ENCODE measurements around the gene PLPP6. TPM values are rescaled to one million over a fixed set of nuclear protein-coding genes. Genes with fewer than 3 reads are reported as not detected.

The PLPP6 gene
- total and polyA plus RNA-seq, 2 of the 13 experiments (the other 11 are each of a cell fraction or from before 2014, with no cell fraction given), result 12.1 to 15.5 TPM

GRCh38 chr9:4679268-4680172, 17.4 kb downstream of the PLPP6 start, which contains the start of gene CDC37L1 (continued):
- TF ChIP-seq CREBL2 (CRISPR knock-in tag; IDR thresholded peaks at IDR 0.05; ENCODE audit: borderline replicate concordance) (peak; percentile 42; the same call in 1 of the 2 replicates), TP53 (CRISPR knock-in tag; conservative IDR thresholded peaks at IDR 0.05) (peak; percentile 80), FOXP4 (CRISPR knock-in tag; IDR thresholded peaks at IDR 0.05) (peak; percentile 71), KDM2A (CRISPR knock-in tag; IDR thresholded peaks at IDR 0.05; ENCODE audit: borderline replicate concordance, low read depth) (peak; percentile 98), ZFP37 (CRISPR knock-in tag; IDR thresholded peaks at IDR 0.05; ENCODE audit: borderline replicate concordance) (0 out of 2 replicates have a peak, but pooled peaks have one; percentile 19), ZNF329 (CRISPR knock-in tag; IDR thresholded peaks at IDR 0.05; ENCODE audit: low read depth) (0 out of 2 replicates have a peak, but pooled peaks have one; percentile 55), ZBTB7B (CRISPR knock-in tag; IDR thresholded peaks at IDR 0.05) (peak; percentile 94), ZNF558 (CRISPR knock-in tag; IDR thresholded peaks at IDR 0.05; ENCODE audit: borderline replicate concordance) (peak; percentile 93; the same call in 1 of the 2 replicates), ARID4A (CRISPR knock-in tag; IDR thresholded peaks at IDR 0.05; ENCODE audit: borderline replicate concordance) (peak; percentile 89), ZNF431 (CRISPR knock-in tag; IDR thresholded peaks at IDR 0.05; ENCODE audit: borderline replicate concordance, low read depth) (peak; percentile 41; the same call in 1 of the 2 replicates), REXO4 (CRISPR knock-in tag; IDR thresholded peaks at IDR 0.05; ENCODE audit: borderline replicate concordance) (peak; percentile 13; the same call in 1 of the 2 replicates), GMEB2 (CRISPR knock-in tag; IDR thresholded peaks at IDR 0.05; ENCODE audit: low read depth) (peak; percentile 76), TBL1XR1 (IDR thresholded peaks at IDR 0.05; ENCODE audit: borderline replicate concordance, low read length, partially characterized antibody) (peak; percentile 11), KLF11 (CRISPR knock-in tag; IDR thresholded peaks at IDR 0.05) (peak; percentile 82), PHF21A (CRISPR knock-in tag; IDR thresholded peaks at IDR 0.05) (peak; percentile 75), ZNF124 (CRISPR knock-in tag; IDR thresholded peaks at IDR 0.05) (peak; percentile 84; the same call in 1 of the 2 replicates), ZNF232 (CRISPR knock-in tag; IDR thresholded peaks at IDR 0.05; ENCODE audit: borderline replicate concordance) (peak; percentile 69; the same call in 1 of the 2 replicates), ZMYM2 (CRISPR knock-in tag; IDR thresholded peaks at IDR 0.05) (peak; percentile 24; the same call in 1 of the 2 replicates), EEA1 (CRISPR knock-in tag; IDR thresholded peaks at IDR 0.05; ENCODE audit: borderline replicate concordance) (peak; percentile 43; the same call in 1 of the 2 replicates), DNMT1 (CRISPR knock-in tag; IDR thresholded peaks at IDR 0.05) (0 out of 2 replicates have a peak, but pooled peaks have one; percentile 61)

All from HepG2 (cell line).